PC-3 (cell line): ENCODE data around the gene PPP1R14C. TPM values are rescaled to one million over a fixed set of nuclear protein-coding genes. Genes with fewer than 3 reads are reported as not detected.

Experiments
- ATAC-seq: fragments of 200-7000 bp; cut with Tn5 transposase; 2 replicates; pipeline ENCODE4 v1.9.1; 2020; ENCODE audit warnings: mild to moderate bottlenecking, moderate library complexity
- BruUV-seq: library from RNA; stranded (reverse); fragments of 400-500 nt; replicated peaks from 2 replicates; lab custom pipeline; 2021; lab: Mats Ljungman, UMichigan
- CTCF ChIA-PET: fragments of 300-600 bp; sonication (Branson Sonifier 250); formaldehyde crosslinking; loops from one replicate; lab custom pipeline; 2022; ENCODE audit warnings: antibody characterized with exemption; lab: Charles Lee
- POLR2A ChIA-PET: fragments of 300-600 bp; sonication (Branson Sonifier 250); formaldehyde crosslinking; loops from one replicate; lab custom pipeline; 2022; ENCODE audit warnings: antibody characterized with exemption; ENCODE audit not compliant: unreplicated experiment; lab: Charles Lee
- DNase-seq: peaks from one replicate; pipeline ENCODE4 v3.0.0-alpha.2; 2015
- H2AFZ ChIP-seq: fragments of 300-600 bp; sonication (generic); 2 replicates; pipeline ENCODE4 v1.6.0; 2016; ENCODE audit warnings: antibody characterized with exemption, low read length
- H3F3A ChIP-seq: fragments of 300-600 bp; sonication (generic); one replicate; pipeline ENCODE4 v1.6.0; 2017; ENCODE audit warnings: antibody characterized with exemption, low read length, control low read depth, mild to moderate bottlenecking; ENCODE audit not compliant: unreplicated experiment
- H3K27ac ChIP-seq: fragments of 300-600 bp; sonication (generic); 2 replicates; pipeline ENCODE4 v1.5.1; 2016; ENCODE audit warnings: mild to moderate bottlenecking, low read length
- H3K27me3 ChIP-seq: fragments of 300-600 bp; sonication (generic); 2 replicates; pipeline ENCODE4 v1.6.1; 2016; ENCODE audit warnings: low read length, mixed read lengths
- H3K36me3 ChIP-seq: fragments of 300-600 bp; sonication (generic); 2 replicates; pipeline ENCODE4 v1.6.1; 2016; ENCODE audit warnings: low read depth, mixed run types, low read length, mixed read lengths
- H3K4me1 ChIP-seq: fragments of 300-600 bp; sonication (generic); 2 replicates; pipeline ENCODE4 v1.5.1; 2016; ENCODE audit warnings: low read length; ENCODE audit not compliant: insufficient read depth
- H3K4me2 ChIP-seq: fragments of 300-600 bp; sonication (generic); 2 replicates; pipeline ENCODE4 v1.6.0; 2016; ENCODE audit warnings: low read length
- H3K4me3 ChIP-seq: fragments of 300-600 bp; sonication (generic); 2 replicates; pipeline ENCODE4 v1.5.1; 2016; ENCODE audit warnings: mild to moderate bottlenecking, low read length, mixed read lengths
- H3K79me2 ChIP-seq: fragments of 300-600 bp; sonication (generic); 2 replicates; pipeline ENCODE4 v1.6.1; 2017; ENCODE audit warnings: low read length, mixed read lengths
- H3K9ac ChIP-seq: fragments of 300-600 bp; sonication (generic); 2 replicates; pipeline ENCODE4 v1.6.0; 2016; ENCODE audit warnings: mild to moderate bottlenecking, low read length
- H3K9me2 ChIP-seq: fragments of 300-600 bp; sonication (generic); replicated peaks from 2 replicates; pipeline ENCODE4 v1.6.1; 2016; ENCODE audit warnings: mixed run types, low read length, mixed read lengths
- H3K9me3 ChIP-seq: fragments of 300-600 bp; sonication (generic); 2 replicates; pipeline ENCODE4 v1.6.1; 2016; ENCODE audit warnings: low read length, mixed read lengths
- H4K20me1 ChIP-seq: fragments of 300-600 bp; sonication (generic); 2 replicates; pipeline ENCODE4 v1.6.1; 2016; ENCODE audit warnings: low read length, mixed read lengths
- EZH2 ChIP-seq: fragments of 300-600 bp; sonication (generic); IDR thresholded peaks from one replicate; pipeline ENCODE4 v1.6.1; 2017; ENCODE audit warnings: antibody characterized with exemption, mild to moderate bottlenecking, low read length; ENCODE audit not compliant: unreplicated experiment
- EZH2phosphoT487 ChIP-seq: fragments of 300-600 bp; sonication (generic); IDR thresholded peaks from 2 replicates; pipeline ENCODE4 v1.6.1; 2018; ENCODE audit warnings: mild to moderate bottlenecking, antibody characterized with exemption, low read length, borderline replicate concordance
- intact Hi-C: fragments of 100-400 bp; cut with micrococcal nuclease; formaldehyde crosslinking; loops from 2 replicates; pipeline ENCODE4 v1.9.0; 2023
- total RNA-seq: library from RNA; depleted of rRNA; stranded (reverse); fragments of >200 nt; gene quantifications from 2 replicates; pipeline ENCODE4 v1.2.3, GENCODE V29; 2014
- TF ChIP-seq, protein P1 (sequence below): fragments of 300-600 bp; sonication (generic); conservative IDR thresholded peaks from 2 replicates; pipeline ENCODE4 v1.5.1; 2017; ENCODE audit warnings: antibody characterized with exemption, low read depth, mild to moderate bottlenecking, low read length

The PPP1R14C gene
- total RNA-seq, 1 experiment from 2014 or later: 1.1 TPM

DNA sequence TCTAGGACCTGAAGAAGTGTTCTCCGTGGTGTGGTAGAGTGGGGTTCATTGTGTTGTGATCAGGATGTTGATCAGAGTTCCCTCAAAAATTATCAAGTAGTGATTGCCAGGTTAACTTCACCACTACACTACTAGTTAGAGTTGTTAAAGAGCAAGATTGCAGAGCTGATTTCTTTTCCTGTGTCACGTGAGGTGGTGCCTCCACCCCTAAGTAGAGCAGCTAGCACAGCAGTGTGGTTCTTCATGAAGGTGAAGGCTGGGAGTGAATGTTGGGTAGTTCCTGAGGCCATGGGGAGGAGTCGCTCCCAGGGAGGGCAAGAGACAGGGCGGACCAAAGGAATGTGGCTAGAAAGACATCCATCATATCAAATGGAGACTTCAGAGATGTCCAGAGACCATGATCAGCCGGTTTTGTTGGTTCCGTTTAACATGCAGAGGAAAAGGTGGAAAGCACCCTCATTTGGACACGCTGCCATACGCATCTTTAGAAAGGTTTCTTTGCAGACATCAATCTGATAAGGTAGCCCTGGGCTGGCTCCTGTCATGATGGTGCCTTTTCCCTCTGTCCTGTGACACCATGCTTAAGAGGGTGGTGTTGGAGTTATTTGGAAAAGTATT, 146.7 kb downstream of the PPP1R14C start:
- no peak overlapping the region for H3K9ac ChIP-seq
- ChIA-PET POLR2A (no interaction called here), CTCF (no interaction called here)
- peaks cover 22% of the 10 kb centered on the region for H3K27me3 ChIP-seq
- no peak overlapping the region for H3K27ac ChIP-seq
- H3K4me3 ChIP-seq: no peak overlapping the region
- TF ChIP-seq, protein P1, sequence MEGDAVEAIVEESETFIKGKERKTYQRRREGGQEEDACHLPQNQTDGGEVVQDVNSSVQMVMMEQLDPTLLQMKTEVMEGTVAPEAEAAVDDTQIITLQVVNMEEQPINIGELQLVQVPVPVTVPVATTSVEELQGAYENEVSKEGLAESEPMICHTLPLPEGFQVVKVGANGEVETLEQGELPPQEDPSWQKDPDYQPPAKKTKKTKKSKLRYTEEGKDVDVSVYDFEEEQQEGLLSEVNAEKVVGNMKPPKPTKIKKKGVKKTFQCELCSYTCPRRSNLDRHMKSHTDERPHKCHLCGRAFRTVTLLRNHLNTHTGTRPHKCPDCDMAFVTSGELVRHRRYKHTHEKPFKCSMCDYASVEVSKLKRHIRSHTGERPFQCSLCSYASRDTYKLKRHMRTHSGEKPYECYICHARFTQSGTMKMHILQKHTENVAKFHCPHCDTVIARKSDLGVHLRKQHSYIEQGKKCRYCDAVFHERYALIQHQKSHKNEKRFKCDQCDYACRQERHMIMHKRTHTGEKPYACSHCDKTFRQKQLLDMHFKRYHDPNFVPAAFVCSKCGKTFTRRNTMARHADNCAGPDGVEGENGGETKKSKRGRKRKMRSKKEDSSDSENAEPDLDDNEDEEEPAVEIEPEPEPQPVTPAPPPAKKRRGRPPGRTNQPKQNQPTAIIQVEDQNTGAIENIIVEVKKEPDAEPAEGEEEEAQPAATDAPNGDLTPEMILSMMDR: no peak
- TF ChIP-seq EZH2 (no peak), EZH2phosphoT487 (no peak)
- H3K4me1 ChIP-seq: peaks cover 11% of the 10 kb centered on the region
- BruUV-seq: no TSS peak
- intact Hi-C loops: no loop called here
- H3F3A ChIP-seq: no peaks in the 10 kb centered on the region
- DNase-seq: no peak
- H4K20me1 ChIP-seq: no peaks in the 10 kb centered on the region
- no peak for ATAC-seq
- H3K9me3 ChIP-seq: no peaks in the 10 kb centered on the region
- no peak overlapping the region for H3K4me2 ChIP-seq
- H3K79me2 ChIP-seq: no peaks in the 10 kb centered on the region
- no peaks in the 10 kb centered on the region for H3K36me3 ChIP-seq
- no peaks in the 10 kb centered on the region for H3K9me2 ChIP-seq
- H2AFZ ChIP-seq: no peak overlapping the region

DNA sequence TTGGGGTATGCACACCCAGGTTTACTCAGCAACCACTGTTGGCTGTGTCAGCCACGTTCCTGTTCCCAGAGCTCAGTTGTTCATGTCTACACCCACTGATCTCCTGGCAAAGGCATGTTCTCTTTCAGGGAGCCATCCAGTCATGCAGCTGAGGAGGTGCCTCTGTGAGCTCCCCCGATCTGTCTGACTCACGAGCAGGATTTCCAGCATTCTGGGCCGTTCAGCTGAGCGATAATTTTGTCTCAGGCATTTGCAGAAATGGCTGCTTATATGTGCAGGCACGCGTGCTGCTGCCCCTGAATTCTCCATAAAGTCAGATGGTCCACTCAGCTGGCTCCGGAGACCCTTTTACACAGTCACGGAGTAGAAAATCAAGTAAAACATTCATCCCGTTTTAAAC, 147.6 kb downstream of the PPP1R14C start:
- H2AFZ ChIP-seq: no peak overlapping the region
- no peaks in the 10 kb centered on the region for H3K9me3 ChIP-seq
- H3K4me2 ChIP-seq: no peak overlapping the region
- H3K36me3 ChIP-seq: no peaks in the 10 kb centered on the region
- H3K9me2 ChIP-seq: no peaks in the 10 kb centered on the region
- H4K20me1 ChIP-seq: no peaks in the 10 kb centered on the region
- H3K27ac ChIP-seq: no peak overlapping the region
- H3K79me2 ChIP-seq: no peaks in the 10 kb centered on the region
- no TSS peak for BruUV-seq
- H3F3A ChIP-seq: no peaks in the 10 kb centered on the region
- ChIA-PET CTCF (no interaction called here), POLR2A (no interaction called here)
- DNase-seq (no peak), ATAC-seq (no peak)
- TF ChIP-seq EZH2: no peak
- TF ChIP-seq EZH2phosphoT487: no peak
- TF ChIP-seq, protein P1: no peak
- peaks cover 11% of the 10 kb centered on the region for H3K4me1 ChIP-seq
- H3K9ac ChIP-seq: no peak overlapping the region
- peaks cover 13% of the 10 kb centered on the region for H3K27me3 ChIP-seq
- H3K4me3 ChIP-seq: no peak overlapping the region
- intact Hi-C loops: no loop called here

DNA sequence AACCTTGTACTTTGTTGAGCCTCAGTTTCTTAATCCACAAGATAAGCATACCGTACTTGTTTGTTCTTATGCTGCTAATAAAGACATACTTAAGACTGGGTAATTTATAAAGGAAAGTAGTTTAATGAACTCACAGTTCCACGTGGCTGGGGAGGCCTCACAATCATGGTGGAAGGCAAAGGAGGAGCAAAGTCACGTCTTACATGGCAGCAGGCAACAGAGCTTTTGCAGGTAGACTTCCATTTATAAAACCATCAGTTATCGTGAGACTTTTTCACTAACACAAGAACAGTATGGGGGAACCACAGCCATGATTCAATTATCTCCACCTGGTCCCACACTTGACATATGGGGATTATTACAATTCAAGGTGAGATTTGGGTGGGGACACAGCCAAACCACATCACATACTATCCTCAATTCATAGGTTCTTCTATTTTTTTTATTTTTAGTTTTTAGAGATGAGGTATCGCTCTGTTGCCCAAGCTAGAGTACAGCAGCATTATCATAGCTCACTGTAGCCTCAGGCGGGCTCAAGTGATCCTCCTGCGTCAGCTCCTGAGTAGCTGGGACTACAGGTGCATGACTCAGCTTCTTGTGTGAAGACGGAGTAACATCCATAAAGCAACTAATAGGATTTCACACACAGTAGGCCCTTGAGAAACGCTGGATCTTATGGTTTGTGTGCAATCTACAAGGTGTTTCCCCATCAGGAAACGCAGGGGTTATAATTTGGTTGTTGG, 149.3 kb downstream of the PPP1R14C start:
- H4K20me1 ChIP-seq: no peaks in the 10 kb centered on the region
- no peaks in the 10 kb centered on the region for H3K27me3 ChIP-seq
- peak; percentile 7 for DNase-seq
- no peak overlapping the region for H3K4me2 ChIP-seq
- H3K4me3 ChIP-seq: no peak overlapping the region
- TF ChIP-seq, protein P1: no peak
- H3K9me3 ChIP-seq: no peaks in the 10 kb centered on the region
- no peak for ATAC-seq
- H3K4me1 ChIP-seq: peaks cover 11% of the 10 kb centered on the region
- intact Hi-C loops: no loop called here
- no peak overlapping the region for H3K27ac ChIP-seq
- CTCF ChIA-PET: no interaction called here
- no TSS peak for BruUV-seq
- H3F3A ChIP-seq: no peaks in the 10 kb centered on the region
- H3K9ac ChIP-seq: no peak overlapping the region
- H3K36me3 ChIP-seq: no peaks in the 10 kb centered on the region
- H3K79me2 ChIP-seq: no peaks in the 10 kb centered on the region
- H2AFZ ChIP-seq: no peak overlapping the region
- H3K9me2 ChIP-seq: no peaks in the 10 kb centered on the region
- POLR2A ChIA-PET: no interaction called here
